H1 (cell line): ENCODE data around the gene TXK. TPM values are rescaled to one million over a fixed set of nuclear protein-coding genes. Genes with fewer than 3 reads are reported as not detected.

Experiments used
- KDM1A ChIP-seq: fragments of 200-600, 300-600 bp; sonication (generic); IDR thresholded peaks from 2 replicates; pipeline ENCODE4 v1.7.1; 2016; ENCODE audit warnings: mild to moderate bottlenecking, low read length, borderline replicate concordance
- POLR2A ChIP-seq, 2 experiments: IDR thresholded peaks; 1 replicate in 1 of 2; 2 replicates in 1 of 2; pipeline ENCODE4 v1.6.1; 2011; ENCODE audit warnings: low read depth in 2 of 2, low read length in 2 of 2, mild to moderate bottlenecking in 2 of 2; ENCODE audit errors: control extremely low read depth in 1 of 2
- TAF1 ChIP-seq: IDR thresholded peaks from 2 replicates; pipeline ENCODE4 v1.6.1; 2011; ENCODE audit warnings: mild to moderate bottlenecking, low read depth, low read length
- TCF12 ChIP-seq: IDR thresholded peaks from 2 replicates; pipeline ENCODE4 v1.6.1; 2011; ENCODE audit warnings: low read depth, mild to moderate bottlenecking, low read length
- YY1 ChIP-seq: IDR thresholded peaks from 2 replicates; pipeline ENCODE4 v1.6.1; 2011; ENCODE audit warnings: low read depth, mild to moderate bottlenecking, low read length
- polyA plus RNA-seq, 7 experiments: library from polyadenylated mRNA; depleted of rRNA in 3 of 7; stranded (reverse) in 5 of 7; unstranded in 2 of 7; fragments of >200 nt in 5 of 7; fragments of 200-250 nt in 2 of 7; gene quantifications; 1 replicate in 5 of 7; 2 replicates in 1 of 7; 4 replicates in 1 of 7; pipeline versions ENCODE4 v1.2.1 to v1.2.3, GENCODE V29; 2011 to 2013; ENCODE audit warnings: missing spikeins in 2 of 7, mixed read lengths in 2 of 7
- total RNA-seq: library from RNA; stranded (reverse); fragmentation: NEBNext Ultra II Directional; extraction: Animal tissue kit (Norgen Biotek cat#: 25700); gene quantifications from 2 replicates; pipeline ENCODE4 v1.2.1, GENCODE V29; 2021

The TXK gene
- total and polyA plus RNA-seq, 2 of the 8 experiments (the other 6 are each of a cell fraction or from before 2014, with no cell fraction given) = not detected

DNA sequence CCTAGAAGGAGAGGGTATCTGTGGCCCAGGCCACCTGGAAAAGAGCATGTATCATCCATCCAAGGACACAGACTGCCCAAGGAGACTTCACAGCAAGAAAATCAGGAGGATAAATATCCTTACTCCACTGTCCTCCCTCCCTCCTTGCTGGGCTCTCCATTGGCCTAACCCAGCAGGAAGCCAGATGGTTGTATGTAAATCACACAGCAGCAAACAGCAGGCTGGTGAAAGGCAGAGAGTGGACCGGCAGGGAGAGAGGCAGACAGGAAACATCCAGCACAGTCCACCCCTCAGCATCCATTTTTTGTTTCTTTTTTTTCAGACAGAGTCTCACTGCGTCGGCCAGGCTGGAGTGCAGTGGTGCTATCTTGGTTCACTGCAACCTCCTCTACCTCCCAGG lies 17.5 kb downstream of the TXK start (continued):
- TF ChIP-seq POLR2A (IDR thresholded peaks at IDR 0.05; ENCODE audit: control extremely low read depth in 1 of 2, low read depth in 2 of 2, low read length in 2 of 2) (no peak), KDM1A (no peak), TAF1 (no peak), YY1 (no peak), TCF12 (no peak)
